ENCODE measurements around the gene TOMT.
A peak's percentile ranks its signal among the peaks of the same experiment; 100 is the strongest.

Gene TOMT, protein sequence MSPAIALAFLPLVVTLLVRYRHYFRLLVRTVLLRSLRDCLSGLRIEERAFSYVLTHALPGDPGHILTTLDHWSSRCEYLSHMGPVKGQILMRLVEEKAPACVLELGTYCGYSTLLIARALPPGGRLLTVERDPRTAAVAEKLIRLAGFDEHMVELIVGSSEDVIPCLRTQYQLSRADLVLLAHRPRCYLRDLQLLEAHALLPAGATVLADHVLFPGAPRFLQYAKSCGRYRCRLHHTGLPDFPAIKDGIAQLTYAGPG

GRCh38 chr11:72105888-72106287 is at the start of gene TOMT:
TOMT (plus strand) TSS chr11:72105924; CDS start chr11:72105952, 28 bp downstream.
- no peak for DNase-seq

DNA sequence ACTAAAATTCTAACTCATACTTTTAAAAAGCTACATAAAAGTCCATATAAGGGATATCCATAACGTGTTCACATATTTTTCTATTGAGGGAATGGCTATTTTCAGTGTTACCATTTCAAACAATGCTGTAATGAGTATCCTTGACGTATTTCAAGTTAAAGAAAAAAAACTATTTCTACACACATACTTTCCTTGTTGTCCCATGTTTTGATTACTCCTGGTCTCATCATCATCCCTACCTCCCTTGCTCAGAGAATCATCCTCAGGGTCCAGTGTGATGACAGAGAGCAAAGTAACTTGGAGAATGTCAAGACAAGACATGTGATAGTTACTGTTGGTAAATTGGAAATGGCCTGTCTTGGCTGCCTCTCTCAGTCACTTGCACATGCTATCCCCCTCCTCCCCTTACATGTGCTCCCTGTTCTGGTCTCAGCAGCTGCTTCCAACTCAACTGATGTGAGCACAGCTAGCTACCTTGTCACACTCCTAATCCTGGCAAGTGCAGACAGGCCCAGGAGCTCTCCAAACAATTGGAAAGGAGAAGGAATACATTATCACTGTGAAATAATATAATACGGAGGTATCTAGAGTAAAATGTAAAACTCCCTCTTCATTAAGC is 47.2 kb upstream of the TOMT start:
- no peak for DNase-seq

DNA sequence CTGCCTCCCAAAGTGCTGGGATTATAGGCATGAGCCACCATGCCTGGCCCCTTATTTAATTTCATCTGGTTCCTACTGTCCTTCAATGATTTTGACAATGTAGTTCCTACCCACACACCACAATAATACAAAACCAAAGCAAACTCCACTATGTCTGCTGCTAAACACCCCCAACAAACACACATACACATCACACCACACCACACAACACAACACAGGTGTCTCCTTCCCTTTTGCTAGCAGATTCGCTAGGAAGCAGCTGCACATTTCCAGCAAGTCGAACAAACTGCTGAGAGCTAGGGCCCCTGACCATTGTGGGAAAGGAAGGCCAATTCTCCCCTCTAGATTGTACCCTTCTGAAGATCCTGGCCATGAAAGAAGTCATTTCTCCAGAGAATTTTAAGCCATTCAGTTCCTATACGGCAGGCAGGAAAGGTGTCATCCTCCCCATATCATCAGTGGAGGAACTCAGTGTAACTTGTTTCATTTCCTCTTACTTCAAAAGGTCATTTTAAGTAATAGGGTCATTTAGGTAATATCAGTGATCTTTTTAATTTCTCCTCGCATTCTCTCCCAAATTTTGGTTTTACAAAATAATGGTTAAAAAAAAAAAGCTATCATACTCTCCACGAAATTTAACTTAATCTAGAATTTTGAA is 43.9 kb upstream of the TOMT start:
- DNase-seq, result no peak

- no peak for DNase-seq
Measured at GRCh38 chr11:72066855-72067254, 38.9 kb upstream of the TOMT start.

DNA sequence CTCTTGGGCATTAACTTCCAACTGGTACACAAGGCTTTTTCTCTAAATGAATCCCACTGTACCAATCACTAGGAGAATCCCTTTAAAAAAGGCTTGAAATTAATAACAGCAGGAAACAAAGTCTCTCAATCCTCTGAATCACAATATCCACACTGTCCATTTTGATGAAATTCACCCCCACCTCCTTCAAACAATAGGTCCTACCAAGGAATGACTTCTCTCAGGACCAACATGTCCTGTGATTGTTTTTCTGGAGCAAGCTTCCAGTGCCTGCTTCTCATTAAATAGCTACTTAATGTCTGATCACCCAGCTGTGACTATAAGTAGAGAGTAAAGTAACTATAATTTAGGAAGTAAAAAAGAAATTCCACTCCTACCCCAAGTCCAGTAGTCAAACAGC is 38.5 kb upstream of the TOMT start:
- no peak for DNase-seq

GRCh38 chr11:72067676-72068075 is 38.0 kb upstream of the TOMT start:
- no peak for DNase-seq

GRCh38 chr11:72069200-72069599 is 36.5 kb upstream of the TOMT start:
- no peak for DNase-seq

- peak; percentile 79 for DNase-seq
Measured at GRCh38 chr11:72069787-72070251, 35.9 kb upstream of the TOMT start.

GRCh38 chr11:72070491-72070890 is 35.2 kb upstream of the TOMT start:
- DNase-seq, result no peak

GRCh38 chr11:72072348-72072747 is 33.4 kb upstream of the TOMT start:
- no peak for DNase-seq

GRCh38 chr11:72075109-72075508 is 30.6 kb upstream of the TOMT start:
- no peak for DNase-seq

GRCh38 chr11:72075756-72076155 is 30.0 kb upstream of the TOMT start:
- no peak for DNase-seq

- DNase-seq, result no peak
Measured at GRCh38 chr11:72078477-72078876, 27.2 kb upstream of the TOMT start.

- DNase-seq, result no peak
Measured at GRCh38 chr11:72079819-72080325, 25.9 kb upstream of the TOMT start.

DNA sequence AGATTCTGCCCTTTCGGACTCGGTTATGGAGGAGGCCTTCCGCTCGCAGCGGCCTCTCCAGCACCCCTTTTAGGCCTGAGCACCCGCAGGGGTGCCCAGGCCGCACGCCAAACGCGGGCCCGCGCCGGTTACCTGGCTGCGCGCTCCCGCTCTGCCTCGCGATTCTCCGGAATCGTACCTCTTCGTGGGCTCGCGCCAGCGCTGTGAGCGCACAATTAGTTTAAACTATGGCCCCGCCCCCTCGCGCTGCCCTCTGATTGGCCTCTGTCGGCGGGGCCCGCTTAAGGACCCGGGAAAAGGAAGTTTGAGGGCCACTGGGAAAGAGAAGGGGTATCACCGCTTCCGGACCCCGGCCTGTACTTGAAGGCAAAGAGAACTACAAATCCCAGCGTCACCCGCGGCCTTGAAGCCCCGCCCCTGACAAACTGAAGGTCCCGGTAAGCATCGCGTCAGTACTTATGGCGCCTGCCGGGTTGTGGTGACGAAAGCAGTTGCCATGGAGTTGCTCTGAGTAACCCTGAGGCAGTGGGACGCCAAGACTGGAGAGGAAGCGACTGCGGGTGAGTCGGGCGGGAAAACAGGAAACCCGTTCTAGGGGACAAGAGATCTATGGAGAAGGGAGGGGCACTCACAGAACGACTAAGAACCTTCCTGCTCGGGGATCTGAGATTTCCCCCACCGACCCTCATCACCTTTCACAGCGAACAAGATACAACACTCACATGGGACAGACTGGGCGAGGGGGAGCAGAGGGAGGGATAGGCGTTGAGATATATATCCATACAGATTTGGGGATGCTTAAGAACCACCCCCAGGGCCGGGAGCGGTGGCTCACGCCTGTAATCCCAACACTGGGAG is 25.2 kb upstream of the TOMT start, which contains the start of the genes LRRC51 and NUMA1:
Gene LRRC51 (plus strand): TSS at position 525 of the 858 bp plus-strand sequence. CDS start 8,234 bp downstream, outside the sequence.
Gene NUMA1 (minus strand): TSS at position 217 of the 858 bp plus-strand sequence. CDS start 44,599 bp downstream, outside the sequence.
- DNase-seq, result peak; percentile 100

- DNase-seq, result no peak
Measured at GRCh38 chr11:72081184-72081644, 24.5 kb upstream of the TOMT start.

DNA sequence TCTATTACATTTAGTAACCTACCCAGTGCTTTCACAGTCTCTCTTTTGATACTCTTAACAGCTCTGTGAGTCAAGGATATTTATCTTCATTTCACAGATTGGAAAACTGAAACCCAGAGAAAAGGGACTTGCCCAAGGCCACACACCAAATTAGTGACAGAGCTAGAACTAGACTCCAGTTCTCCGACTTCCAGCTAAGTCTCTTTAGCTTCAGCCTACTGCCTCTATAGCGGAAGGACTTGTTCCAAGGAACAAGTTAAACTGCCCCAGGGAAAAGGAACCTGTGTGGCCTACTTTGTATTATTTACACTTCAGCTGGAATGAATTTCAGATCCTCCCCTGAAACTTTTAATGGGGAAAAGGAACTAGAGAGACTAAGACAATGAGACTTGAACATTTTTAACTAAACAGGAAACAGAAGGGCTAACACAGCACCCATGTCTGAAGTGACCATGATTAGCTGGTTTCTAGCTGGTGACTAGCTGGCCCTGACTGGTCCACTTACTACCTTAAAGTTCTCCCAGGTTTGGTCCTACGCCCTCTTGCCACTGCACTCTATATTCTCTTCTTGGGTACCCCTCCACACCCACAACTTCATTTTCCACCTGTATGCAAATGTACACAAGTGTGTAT is 23.8 kb upstream of the TOMT start:
- DNase-seq, result no peak

DNA sequence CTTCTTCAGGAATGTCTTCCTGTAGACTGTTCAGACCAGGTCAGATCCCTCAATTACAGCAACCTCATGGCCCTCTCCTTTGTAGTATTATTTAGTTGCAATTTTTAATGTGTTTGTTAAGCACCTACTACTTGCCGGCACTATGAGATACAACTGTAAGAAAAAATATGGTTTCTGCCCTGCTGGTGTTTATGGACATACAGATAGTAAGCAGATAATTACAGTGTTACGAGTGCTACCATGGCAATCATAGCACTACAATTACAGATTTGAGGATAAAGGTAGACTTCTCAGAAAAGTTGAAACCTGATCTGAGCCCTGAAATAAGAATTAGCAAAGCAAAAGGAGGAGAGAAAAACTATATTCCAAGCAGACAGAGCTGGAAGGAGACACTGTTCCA is 22.3 kb upstream of the TOMT start:
- no peak for DNase-seq

- no peak for DNase-seq
Measured at GRCh38 chr11:72084076-72084475, 21.6 kb upstream of the TOMT start.

- no peak for DNase-seq
Measured at GRCh38 chr11:72084965-72085364, 20.8 kb upstream of the TOMT start.

- no peak for DNase-seq
Measured at GRCh38 chr11:72085621-72086351, 19.9 kb upstream of the TOMT start.
